Left ventricle myocardium inferior (tissue), 1 donor: ENCODE measurements around the gene SLC5A4. TPM values are rescaled to one million over a fixed set of nuclear protein-coding genes. Genes with fewer than 3 reads are reported as not detected.
"Not testable (repeated sequence)": the region's sequence is repeated elsewhere in the genome, so short reads cannot be mapped to it uniquely, and the experiment has no call there.

Experiments used
- DNase-seq: peaks from one replicate; pipeline ENCODE4 v3.0.0-alpha.2; 2020
- H3K27ac ChIP-seq: fragments of 200-600 bp; replicated peaks from 2 replicates; pipeline ENCODE4 v1.8.0; 2021
- H3K27me3 ChIP-seq: fragments of 200-600 bp; 2 replicates; pipeline ENCODE4 v1.8.0; 2021; ENCODE audit warnings: low read depth
- H3K36me3 ChIP-seq: fragments of 200-600 bp; 2 replicates; pipeline ENCODE4 v1.8.0; 2021
- H3K4me1 ChIP-seq: fragments of 200-600 bp; 2 replicates; pipeline ENCODE4 v1.8.0; 2021
- H3K4me3 ChIP-seq: fragments of 200-600 bp; 2 replicates; pipeline ENCODE4 v1.8.0; 2021; ENCODE audit warnings: mild to moderate bottlenecking, moderate library complexity
- H3K9me3 ChIP-seq: fragments of 200-600 bp; replicated peaks from 2 replicates; pipeline ENCODE4 v1.8.0; 2021
- CTCF ChIP-seq: fragments of 200-600 bp; IDR thresholded peaks from 2 replicates; pipeline ENCODE4 v1.8.0; 2021; ENCODE audit warnings: antibody characterized with exemption, mild to moderate bottlenecking, borderline replicate concordance
- intact Hi-C: fragments of 100-400 bp; cut with micrococcal nuclease; formaldehyde crosslinking; loops from one replicate; pipeline ENCODE4 v1.11.0; 2022
- long read RNA-seq: library from polyadenylated mRNA; unstranded; transcript quantifications from one replicate; pipeline ENCODE4 v2.0.0, GENCODE V29; 2021
- total RNA-seq: library from RNA; stranded (reverse); fragmentation: NEBNext Ultra II Directional; extraction: Animal tissue kit (Norgen Biotek cat#: 25700); gene quantifications from one replicate; pipeline ENCODE4 v1.2.1, GENCODE V29; 2021
- donor health status: DM: no; HTN: yes; CAD: no; lungs with severe emphysema.

The SLC5A4 gene
- total RNA-seq: 0.27 TPM
- long read RNA-seq: 0 reads

- intact Hi-C loops: no loop called here
Observed at GRCh38 chr22:32255217-32255616, at the start of gene SLC5A4. Gene SLC5A4, minus strand, starts transcription at chr22:32255347. Its CDS starts 18 bp downstream, at chr22:32255329.

GRCh38 chr22:32293921-32294320 lies 38.8 kb upstream of the SLC5A4 start:
- H3K36me3 ChIP-seq, intact Hi-C loops, H3K27me3 ChIP-seq, H3K4me1 ChIP-seq, H3K4me3 ChIP-seq, DNase-seq, H3K27ac ChIP-seq: not testable (repeated sequence)
- H3K9me3 ChIP-seq: peaks cover 11% of the 10 kb centered on the region

More at GRCh38 chr22:32255217-32255616, at the start of gene SLC5A4:
- peaks cover 19% of the 10 kb centered on the region for H3K27me3 ChIP-seq
- DNase-seq: no peak
- H3K4me3 ChIP-seq: no peak within 1 kb of the TSS
- H3K9me3 ChIP-seq: no peaks in the 10 kb centered on the region
- TF ChIP-seq CTCF: no peak
- H3K4me1 ChIP-seq: no peaks in the 10 kb centered on the region
- H3K27ac ChIP-seq: no peak within 1 kb of the TSS
- no peaks in the 10 kb centered on the region for H3K36me3 ChIP-seq

DNA sequence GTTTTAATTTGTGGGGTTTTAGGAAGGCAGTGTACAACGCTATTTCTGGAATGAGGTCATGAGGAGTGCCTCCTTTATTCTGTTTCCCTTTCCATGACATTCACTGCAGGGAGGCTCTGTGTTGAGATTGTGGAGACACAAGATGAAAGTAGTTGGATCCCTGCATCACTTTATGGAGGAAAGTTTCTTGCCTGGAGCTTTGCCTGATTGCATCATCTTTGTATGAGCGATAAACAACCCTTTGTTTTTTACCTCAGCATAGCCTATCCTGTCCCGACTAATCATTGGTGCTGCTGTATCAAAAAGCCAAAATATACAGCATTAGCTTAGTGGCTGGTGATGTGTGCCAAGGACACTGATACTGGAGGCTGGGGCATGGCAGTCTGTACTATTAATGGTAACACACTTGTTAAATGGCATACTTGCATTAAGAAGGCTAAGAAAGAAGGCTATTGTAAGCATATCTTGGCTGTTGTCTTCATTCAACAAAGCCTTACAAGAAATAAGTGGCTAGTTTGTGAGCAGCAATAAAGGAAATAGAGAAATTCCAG lies 31.2 kb upstream of the SLC5A4 start:
- Histone ChIP-seq H3K4me1 (no peaks in the 10 kb centered on the region), H3K36me3 (no peaks in the 10 kb centered on the region), H3K9me3 (peaks cover 11% of the 10 kb centered on the region), H3K4me3 (no peak overlapping the region), H3K27me3 (peaks cover 14% of the 10 kb centered on the region), H3K27ac (no peak overlapping the region)
- no peak for DNase-seq
- intact Hi-C loops: no loop called here
- no peak for TF ChIP-seq CTCF

- H3K9me3 ChIP-seq: peaks cover 5% of the 10 kb centered on the region
- no peaks in the 10 kb centered on the region for H3K36me3 ChIP-seq
- no peaks in the 10 kb centered on the region for H3K4me1 ChIP-seq
- H3K4me3 ChIP-seq: no peak overlapping the region
- no peak overlapping the region for H3K27ac ChIP-seq
- H3K27me3 ChIP-seq: peaks cover 18% of the 10 kb centered on the region
- intact Hi-C loops: no loop called here
- no peak for DNase-seq
- no peak for TF ChIP-seq CTCF
Observed at GRCh38 chr22:32281072-32281471, 25.9 kb upstream of the SLC5A4 start.

- intact Hi-C loops: not testable (repeated sequence)
Observed at GRCh38 chr22:32275353-32275752, 20.2 kb upstream of the SLC5A4 start.

DNA sequence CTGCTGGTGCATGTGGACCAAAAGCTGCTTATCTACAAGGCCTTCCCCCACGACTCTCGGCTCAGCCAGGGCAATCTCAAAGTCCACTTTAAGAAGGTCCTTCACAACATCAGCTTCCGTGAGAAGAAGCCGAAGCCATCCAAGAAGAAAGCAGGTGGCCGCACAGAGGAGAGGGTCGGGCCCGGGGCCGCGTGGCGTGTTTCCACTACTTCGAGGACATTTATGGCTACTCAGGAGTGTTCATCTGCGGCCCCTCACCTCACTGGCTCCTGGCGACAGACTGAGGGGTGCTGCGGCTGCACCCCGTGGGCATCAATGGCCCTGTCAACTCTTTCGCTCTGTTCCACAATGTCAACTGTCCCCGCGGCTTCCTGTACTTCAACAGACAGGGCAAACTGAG lies 16.2 kb upstream of the SLC5A4 start:
- Histone ChIP-seq H3K4me1 (peaks cover under 1% of the 10 kb centered on the region), H3K4me3 (no peak overlapping the region), H3K36me3 (no peaks in the 10 kb centered on the region), H3K27ac (no peak overlapping the region), H3K27me3 (no peaks in the 10 kb centered on the region), H3K9me3 (no peaks in the 10 kb centered on the region)
- no peak for TF ChIP-seq CTCF
- intact Hi-C loops: no loop called here
- no peak for DNase-seq

More at GRCh38 chr22:32275353-32275752, 20.2 kb upstream of the SLC5A4 start:
- H3K9me3 ChIP-seq, H3K36me3 ChIP-seq, H3K4me1 ChIP-seq, H3K27ac ChIP-seq, H3K4me3 ChIP-seq, DNase-seq, H3K27me3 ChIP-seq: not testable (repeated sequence)
